GM19397 (cell line): Measurements from ENCODE around the gene REEP1.

Source experiments
- ATAC-seq: cut with Tn5 transposase; IDR thresholded peaks from one replicate; pipeline ENCODE4 v1.9.1; 2021; ENCODE audit warnings: mild to moderate bottlenecking, moderate library complexity; ENCODE audit not compliant: unreplicated experiment

REEP1 gene

GRCh38 chr2:86284987-86285386 lies 52.4 kb downstream of the REEP1 start:
- ATAC-seq, result no peak

GRCh38 chr2:86284401-86284841 lies 53.0 kb downstream of the REEP1 start:
- ATAC-seq, result no peak

- no peak for ATAC-seq
Observed at GRCh38 chr2:86283411-86284030, 53.9 kb downstream of the REEP1 start.

- ATAC-seq, result no peak
Observed at GRCh38 chr2:86281066-86281700, 56.2 kb downstream of the REEP1 start.

- no peak for ATAC-seq
Observed at GRCh38 chr2:86280191-86280667, 57.2 kb downstream of the REEP1 start.

GRCh38 chr2:86275962-86276361 lies 61.5 kb downstream of the REEP1 start:
- ATAC-seq, result no peak

- no peak for ATAC-seq
Observed at GRCh38 chr2:86275384-86275799, 62.0 kb downstream of the REEP1 start.

GRCh38 chr2:86274918-86275275 lies 62.5 kb downstream of the REEP1 start:
- ATAC-seq, result no peak

- no peak for ATAC-seq
Observed at GRCh38 chr2:86274265-86274917, 63.0 kb downstream of the REEP1 start.

- no peak for ATAC-seq
Observed at GRCh38 chr2:86272111-86272510, 65.3 kb downstream of the REEP1 start.

GRCh38 chr2:86271248-86271647 lies 66.2 kb downstream of the REEP1 start:
- no peak for ATAC-seq

- no peak for ATAC-seq
Observed at GRCh38 chr2:86263956-86264355, 73.5 kb downstream of the REEP1 start.

- ATAC-seq, result no peak
Observed at GRCh38 chr2:86260978-86261377, 76.4 kb downstream of the REEP1 start.

- ATAC-seq, result no peak
Observed at GRCh38 chr2:86258106-86258505, 79.3 kb downstream of the REEP1 start.

GRCh38 chr2:86256982-86257381 lies 80.4 kb downstream of the REEP1 start:
- ATAC-seq, result no peak

- ATAC-seq, result no peak
Observed at GRCh38 chr2:86256300-86256699, 81.1 kb downstream of the REEP1 start.

- no peak for ATAC-seq
Observed at GRCh38 chr2:86254576-86255538, 82.6 kb downstream of the REEP1 start.

- no peak for ATAC-seq
Observed at GRCh38 chr2:86253424-86253823, 84.0 kb downstream of the REEP1 start.

- ATAC-seq, result no peak
Observed at GRCh38 chr2:86251840-86252266, 85.6 kb downstream of the REEP1 start.

- ATAC-seq, result no peak
Observed at GRCh38 chr2:86249579-86250391, 87.6 kb downstream of the REEP1 start.
